Smooth muscle cell (in vitro differentiated cells): ENCODE measurements around the gene IFT20. TPM values are rescaled to one million over a fixed set of nuclear protein-coding genes. Genes with fewer than 3 reads are reported as not detected.

Experiments used
- DNase-seq: peaks from one replicate; lab custom pipeline; 2025; ENCODE audit not compliant: unreplicated experiment; lab: John Stamatoyannopoulos, UW
- H2AFZ ChIP-seq: fragments of 200-600 bp; sonication (generic); 2 replicates; pipeline ENCODE4 v1.6.0; 2016; ENCODE audit warnings: antibody characterized with exemption, low read depth, mild to moderate bottlenecking
- H3F3A ChIP-seq: fragments of 200-600 bp; sonication (generic); 2 replicates; pipeline ENCODE4 v1.6.0; 2017; ENCODE audit warnings: antibody characterized with exemption, low read depth
- H3K27ac ChIP-seq: fragments of 200-600 bp; sonication (generic); 2 replicates; pipeline ENCODE4 v1.5.1; 2016; ENCODE audit warnings: low read depth, mild to moderate bottlenecking
- H3K27me3 ChIP-seq: fragments of 200-600 bp; sonication (generic); 2 replicates; pipeline ENCODE4 v1.6.1; 2016; ENCODE audit warnings: low read depth, mild to moderate bottlenecking
- H3K36me3 ChIP-seq: fragments of 200-600 bp; sonication (generic); 2 replicates; pipeline ENCODE4 v1.5.1; 2016; ENCODE audit warnings: low read depth
- H3K4me1 ChIP-seq: fragments of 200-600 bp; sonication (generic); 2 replicates; pipeline ENCODE4 v1.5.1; 2016; ENCODE audit warnings: low read depth
- H3K4me2 ChIP-seq: fragments of 200-600 bp; sonication (generic); 2 replicates; pipeline ENCODE4 v1.6.0; 2016; ENCODE audit warnings: mild to moderate bottlenecking
- H3K4me3 ChIP-seq: fragments of 200-600 bp; sonication (generic); 2 replicates; pipeline ENCODE4 v1.5.1; 2016; ENCODE audit warnings: mild to moderate bottlenecking
- H3K79me2 ChIP-seq: fragments of 200-600 bp; sonication (generic); 2 replicates; pipeline ENCODE4 v1.6.0; 2016; ENCODE audit warnings: low read depth, mild to moderate bottlenecking
- H3K9ac ChIP-seq: fragments of 200-600 bp; sonication (generic); 2 replicates; pipeline ENCODE4 v1.6.0; 2016; ENCODE audit warnings: low read depth
- H3K9me3 ChIP-seq: fragments of 200-600 bp; sonication (generic); replicated peaks from 2 replicates; pipeline ENCODE4 v1.5.1; 2016; ENCODE audit warnings: low read depth
- H4K20me1 ChIP-seq: fragments of 200-600 bp; sonication (generic); 2 replicates; pipeline ENCODE4 v1.6.0; 2016; ENCODE audit warnings: low read depth
- CTCF ChIP-seq: fragments of 200-600 bp; sonication (generic); IDR thresholded peaks from 2 replicates; pipeline ENCODE4 v1.5.1; 2017; ENCODE audit warnings: borderline replicate concordance, mild to moderate bottlenecking, antibody characterized with exemption; ENCODE audit not compliant: insufficient read depth, poor library complexity, severe bottlenecking
- WGBS: methylation state at CpG from one replicate; pipeline ENCODE4 v1.1.7; 2016; ENCODE audit warnings: low lambda C conversion rate; 5-methylcytosine and 5-hydroxymethylcytosine counted together
- polyA plus RNA-seq: library from polyadenylated mRNA; unstranded; fragments of >200 nt; fragmentation: Nextera tagmentation; extraction: Ambion mirVana; gene quantifications from 2 replicates; pipeline ENCODE4 v1.2.1, GENCODE V29; 2016
- total RNA-seq: library from RNA; depleted of rRNA; stranded (reverse); fragments of >200 nt; gene quantifications from 2 replicates; pipeline ENCODE4 v1.2.3, GENCODE V29; 2014

IFT20 gene
- total and polyA plus RNA-seq, 2 experiments from 2014 or later, result 49.8 to 88.9 TPM

GRCh38 chr17:28368306-28368831, 33.1 kb upstream of the IFT20 start:
- H3K79me2 ChIP-seq, result peaks cover 8% of the 10 kb centered on the region
- peaks cover 20% of the 10 kb centered on the region for H3K4me1 ChIP-seq
- H3K9me3 ChIP-seq, result no peaks in the 10 kb centered on the region
- 89% methylated on average over 5 of the region's 5 CpGs for WGBS
- no peaks in the 10 kb centered on the region for H3K27me3 ChIP-seq
- no peak overlapping the region for H3K27ac ChIP-seq
- H3K36me3 ChIP-seq, result no peaks in the 10 kb centered on the region
- DNase-seq, result no peak
- no peak overlapping the region for H3K9ac ChIP-seq
- no peak overlapping the region for H3K4me2 ChIP-seq
- no peak overlapping the region for H2AFZ ChIP-seq
- TF ChIP-seq CTCF, result no peak
- H3K4me3 ChIP-seq, result no peak overlapping the region
- H4K20me1 ChIP-seq, result peaks cover 12% of the 10 kb centered on the region
- H3F3A ChIP-seq, result peaks cover 2% of the 10 kb centered on the region

- H3K9ac ChIP-seq, result no peak overlapping the region
These were observed 32.5 kb upstream of the IFT20 start for GRCh38 chr17:28367641-28368305.

GRCh38 chr17:28366605-28367004, 31.3 kb upstream of the IFT20 start:
- WGBS, result 80% methylated on average over 1 of the region's 1 CpG
- H3K4me1 ChIP-seq, result peaks cover 14% of the 10 kb centered on the region

More at GRCh38 chr17:28367641-28368305, 32.5 kb upstream of the IFT20 start:
- 93% methylated on average over 18 of the region's 21 CpGs for WGBS
- H3K4me2 ChIP-seq, result no peak overlapping the region
- no peak overlapping the region for H2AFZ ChIP-seq
- no peaks in the 10 kb centered on the region for H3F3A ChIP-seq
- peaks cover 19% of the 10 kb centered on the region for H3K4me1 ChIP-seq
- H3K9me3 ChIP-seq, result no peaks in the 10 kb centered on the region
- no peaks in the 10 kb centered on the region for H3K36me3 ChIP-seq
- no peaks in the 10 kb centered on the region for H3K27me3 ChIP-seq
- H3K4me3 ChIP-seq, result no peak overlapping the region
- H3K79me2 ChIP-seq, result peaks cover 2% of the 10 kb centered on the region
- TF ChIP-seq CTCF, result no peak
- H4K20me1 ChIP-seq, result peaks cover 6% of the 10 kb centered on the region
- H3K27ac ChIP-seq, result no peak overlapping the region
- DNase-seq, result no peak

More at GRCh38 chr17:28366605-28367004, 31.3 kb upstream of the IFT20 start:
- Histone ChIP-seq H3K4me3 (no peak overlapping the region), H4K20me1 (no peaks in the 10 kb centered on the region), H3K27me3 (no peaks in the 10 kb centered on the region), H3K4me2 (no peak overlapping the region), H3K27ac (no peak overlapping the region), H3K9ac (no peak overlapping the region), H3F3A (no peaks in the 10 kb centered on the region), H3K9me3 (no peaks in the 10 kb centered on the region), H3K79me2 (no peaks in the 10 kb centered on the region), H3K36me3 (peaks cover under 1% of the 10 kb centered on the region), H2AFZ (no peak overlapping the region)
- no peak for TF ChIP-seq CTCF
- DNase-seq, result no peak
